ENCODE measurements around the gene NCAPH2. TPM values are rescaled to one million over a fixed set of nuclear protein-coding genes. Genes with fewer than 3 reads are reported as not detected.

The NCAPH2 gene
- total and polyA plus RNA-seq, 2 of the 13 experiments (the other 11 are each of a cell fraction or from before 2014, with no cell fraction given): 28.1 to 64.4 TPM

- TF ChIP-seq, protein P1, sequence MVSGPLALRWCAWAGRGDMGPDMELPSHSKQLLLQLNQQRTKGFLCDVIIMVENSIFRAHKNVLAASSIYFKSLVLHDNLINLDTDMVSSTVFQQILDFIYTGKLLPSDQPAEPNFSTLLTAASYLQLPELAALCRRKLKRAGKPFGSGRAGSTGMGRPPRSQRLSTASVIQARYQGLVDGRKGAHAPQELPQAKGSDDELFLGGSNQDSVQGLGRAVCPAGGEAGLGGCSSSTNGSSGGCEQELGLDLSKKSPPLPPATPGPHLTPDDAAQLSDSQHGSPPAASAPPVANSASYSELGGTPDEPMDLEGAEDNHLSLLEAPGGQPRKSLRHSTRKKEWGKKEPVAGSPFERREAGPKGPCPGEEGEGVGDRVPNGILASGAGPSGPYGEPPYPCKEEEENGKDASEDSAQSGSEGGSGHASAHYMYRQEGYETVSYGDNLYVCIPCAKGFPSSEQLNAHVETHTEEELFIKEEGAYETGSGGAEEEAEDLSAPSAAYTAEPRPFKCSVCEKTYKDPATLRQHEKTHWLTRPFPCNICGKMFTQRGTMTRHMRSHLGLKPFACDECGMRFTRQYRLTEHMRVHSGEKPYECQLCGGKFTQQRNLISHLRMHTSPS (CRISPR knock-in tag; IDR thresholded peaks at IDR 0.05; ENCODE audit: low read depth): no peak
- TF ChIP-seq ZNF713 (CRISPR knock-in tag; IDR thresholded peaks at IDR 0.05) (no peak), KLF6 (CRISPR knock-in tag; IDR thresholded peaks at IDR 0.05) (no peak; the same call in 1 of the 2 replicates), ZNF629 (CRISPR knock-in tag; conservative IDR thresholded peaks at IDR 0.05) (peak; percentile 49; the same call in 1 of the 2 replicates), ZNF160 (CRISPR knock-in tag; IDR thresholded peaks at IDR 0.05) (peak; percentile 85), GABPA (IDR thresholded peaks at IDR 0.05; ENCODE audit: low read depth, low read length) (no peak), GABPA (CRISPR knock-in tag; IDR thresholded peaks at IDR 0.05; ENCODE audit: low read depth) (no peak; the same call in 1 of the 2 replicates), ZNF841 (CRISPR knock-in tag; IDR thresholded peaks at IDR 0.05; ENCODE audit: borderline replicate concordance) (no peak), FOXO4 (CRISPR knock-in tag; conservative IDR thresholded peaks at IDR 0.05) (no peak), KLF12 (CRISPR knock-in tag; IDR thresholded peaks at IDR 0.05; ENCODE audit: borderline replicate concordance) (peak; percentile 78), ZNF784 (CRISPR knock-in tag; IDR thresholded peaks at IDR 0.05; ENCODE audit: borderline replicate concordance) (no peak)
- TF ChIP-seq, protein P2, sequence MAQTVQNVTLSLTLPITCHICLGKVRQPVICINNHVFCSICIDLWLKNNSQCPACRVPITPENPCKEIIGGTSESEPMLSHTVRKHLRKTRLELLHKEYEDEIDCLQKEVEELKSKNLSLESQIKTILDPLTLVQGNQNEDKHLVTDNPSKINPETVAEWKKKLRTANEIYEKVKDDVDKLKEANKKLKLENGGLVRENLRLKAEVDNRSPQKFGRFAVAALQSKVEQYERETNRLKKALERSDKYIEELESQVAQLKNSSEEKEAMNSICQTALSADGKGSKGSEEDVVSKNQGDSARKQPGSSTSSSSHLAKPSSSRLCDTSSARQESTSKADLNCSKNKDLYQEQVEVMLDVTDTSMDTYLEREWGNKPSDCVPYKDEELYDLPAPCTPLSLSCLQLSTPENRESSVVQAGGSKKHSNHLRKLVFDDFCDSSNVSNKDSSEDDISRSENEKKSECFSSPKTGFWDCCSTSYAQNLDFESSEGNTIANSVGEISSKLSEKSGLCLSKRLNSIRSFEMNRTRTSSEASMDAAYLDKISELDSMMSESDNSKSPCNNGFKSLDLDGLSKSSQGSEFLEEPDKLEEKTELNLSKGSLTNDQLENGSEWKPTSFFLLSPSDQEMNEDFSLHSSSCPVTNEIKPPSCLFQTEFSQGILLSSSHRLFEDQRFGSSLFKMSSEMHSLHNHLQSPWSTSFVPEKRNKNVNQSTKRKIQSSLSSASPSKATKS (CRISPR knock-in tag; IDR thresholded peaks at IDR 0.05): no peak
- TF ChIP-seq, protein P3, sequence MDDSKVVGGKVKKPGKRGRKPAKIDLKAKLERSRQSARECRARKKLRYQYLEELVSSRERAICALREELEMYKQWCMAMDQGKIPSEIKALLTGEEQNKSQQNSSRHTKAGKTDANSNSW (CRISPR knock-in tag; IDR thresholded peaks at IDR 0.05; ENCODE audit: borderline replicate concordance): 0 out of 2 replicates have a peak, but pooled peaks have one; percentile 19
These were observed 22.0 kb downstream of the NCAPH2 start, which contains the start of gene TYMP (continued) for GRCh38 chr22:50529897-50530579.

Measured in HepG2 (cell line).